Progenitor cell of endocrine pancreas (in vitro differentiated cells): ENCODE data around the gene ZC3H18. TPM values are rescaled to one million over a fixed set of nuclear protein-coding genes. Genes with fewer than 3 reads are reported as not detected.

Source experiments
- DNase-seq: peaks from one replicate; pipeline ENCODE4 v3.0.0; 2021; ENCODE audit warnings: low spot score; ENCODE audit not compliant: unreplicated experiment
- H3K27ac Mint-ChIP-seq: 2 replicates; pipeline ENCODE4 v1.8.0; 2021; ENCODE audit warnings: mild to moderate bottlenecking, moderate library complexity, mixed read lengths
- H3K27me3 Mint-ChIP-seq: 2 replicates; pipeline ENCODE4 v1.8.0; 2021; ENCODE audit warnings: mixed read lengths
- H3K36me3 Mint-ChIP-seq: 2 replicates; pipeline ENCODE4 v1.8.0; 2022; ENCODE audit warnings: mixed read lengths; ENCODE audit not compliant: insufficient read depth
- H3K4me1 Mint-ChIP-seq: 2 replicates; pipeline ENCODE4 v1.8.0; 2021; ENCODE audit warnings: low read depth, mixed read lengths
- H3K4me3 Mint-ChIP-seq: 2 replicates; pipeline ENCODE4 v1.8.0; 2021; ENCODE audit warnings: low read depth, mild to moderate bottlenecking, moderate library complexity, mixed read lengths
- H3K9me3 Mint-ChIP-seq: 2 replicates; pipeline ENCODE4 v1.8.0; 2021; ENCODE audit warnings: low read depth, mixed read lengths
- total RNA-seq: library from RNA; stranded (reverse); gene quantifications from 2 replicates; pipeline ENCODE4 v1.2.1, GENCODE V29; 2021
- TF ChIP-seq, protein P1 (sequence below): fragments of 200-600 bp; sonication (generic); IDR thresholded peaks from one replicate; pipeline ENCODE4 v1.5.0; 2021; ENCODE audit warnings: antibody characterized with exemption, mild to moderate bottlenecking; ENCODE audit not compliant: unreplicated experiment

Gene ZC3H18
- total RNA-seq, 1 donor from 2014 or later: 70.7 TPM

- Mint-ChIP-seq H3K4me1 (peaks cover 22% of the 10 kb centered on the region), H3K36me3 (peaks cover 42% of the 10 kb centered on the region), H3K27ac (no peak overlapping the region), H3K4me3 (no peak overlapping the region), H3K27me3 (peaks cover 6% of the 10 kb centered on the region), H3K9me3 (no peaks in the 10 kb centered on the region)
- peak; percentile 15 for DNase-seq
- TF ChIP-seq, protein P1, sequence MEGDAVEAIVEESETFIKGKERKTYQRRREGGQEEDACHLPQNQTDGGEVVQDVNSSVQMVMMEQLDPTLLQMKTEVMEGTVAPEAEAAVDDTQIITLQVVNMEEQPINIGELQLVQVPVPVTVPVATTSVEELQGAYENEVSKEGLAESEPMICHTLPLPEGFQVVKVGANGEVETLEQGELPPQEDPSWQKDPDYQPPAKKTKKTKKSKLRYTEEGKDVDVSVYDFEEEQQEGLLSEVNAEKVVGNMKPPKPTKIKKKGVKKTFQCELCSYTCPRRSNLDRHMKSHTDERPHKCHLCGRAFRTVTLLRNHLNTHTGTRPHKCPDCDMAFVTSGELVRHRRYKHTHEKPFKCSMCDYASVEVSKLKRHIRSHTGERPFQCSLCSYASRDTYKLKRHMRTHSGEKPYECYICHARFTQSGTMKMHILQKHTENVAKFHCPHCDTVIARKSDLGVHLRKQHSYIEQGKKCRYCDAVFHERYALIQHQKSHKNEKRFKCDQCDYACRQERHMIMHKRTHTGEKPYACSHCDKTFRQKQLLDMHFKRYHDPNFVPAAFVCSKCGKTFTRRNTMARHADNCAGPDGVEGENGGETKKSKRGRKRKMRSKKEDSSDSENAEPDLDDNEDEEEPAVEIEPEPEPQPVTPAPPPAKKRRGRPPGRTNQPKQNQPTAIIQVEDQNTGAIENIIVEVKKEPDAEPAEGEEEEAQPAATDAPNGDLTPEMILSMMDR: no peak
Observed at GRCh38 chr16:88533932-88534637, 36.1 kb upstream of the ZC3H18 start.

DNA sequence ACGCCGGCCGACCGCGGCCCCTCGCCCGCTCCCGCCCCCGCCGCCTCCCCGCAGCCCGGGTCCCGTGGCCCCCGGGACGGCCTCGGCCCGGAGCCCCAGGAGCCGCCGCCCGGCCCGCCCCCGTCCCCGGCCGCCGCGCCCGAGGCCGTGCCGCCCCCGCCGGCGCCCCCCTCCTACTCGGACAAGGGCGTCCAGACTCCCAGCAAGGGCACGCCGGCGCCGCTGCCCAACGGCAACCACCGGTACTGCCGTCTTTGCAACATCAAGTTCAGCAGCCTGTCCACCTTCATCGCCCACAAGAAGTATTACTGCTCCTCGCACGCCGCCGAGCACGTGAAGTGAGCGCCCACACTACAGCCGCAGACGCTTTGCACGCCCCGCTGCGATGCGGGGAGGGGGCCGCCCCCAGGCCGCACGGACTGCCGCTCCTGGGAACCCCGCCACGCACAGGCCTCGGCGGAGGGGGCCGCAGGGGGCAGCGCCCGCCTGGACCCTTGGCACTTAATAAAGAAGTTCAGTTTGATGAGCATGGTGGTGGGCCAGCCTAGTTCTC, 35.5 kb upstream of the ZC3H18 start:
- H3K4me1 Mint-ChIP-seq: peaks cover 18% of the 10 kb centered on the region
- H3K9me3 Mint-ChIP-seq: no peaks in the 10 kb centered on the region
- H3K4me3 Mint-ChIP-seq: no peak overlapping the region
- H3K36me3 Mint-ChIP-seq: peaks cover 36% of the 10 kb centered on the region
- TF ChIP-seq, protein P1: no peak
- peaks cover 6% of the 10 kb centered on the region for H3K27me3 Mint-ChIP-seq
- peak overlapping the region; percentile 88 for H3K27ac Mint-ChIP-seq
- DNase-seq: peak; percentile 10

GRCh38 chr16:88535191-88535856, 34.9 kb upstream of the ZC3H18 start:
- H3K9me3 Mint-ChIP-seq: no peaks in the 10 kb centered on the region
- H3K27ac Mint-ChIP-seq: peak overlapping the region; percentile 88
- no peak overlapping the region for H3K4me3 Mint-ChIP-seq
- H3K36me3 Mint-ChIP-seq: peaks cover 33% of the 10 kb centered on the region
- peaks cover 6% of the 10 kb centered on the region for H3K27me3 Mint-ChIP-seq
- TF ChIP-seq, protein P1: no peak
- DNase-seq: no peak
- H3K4me1 Mint-ChIP-seq: peaks cover 16% of the 10 kb centered on the region

DNA sequence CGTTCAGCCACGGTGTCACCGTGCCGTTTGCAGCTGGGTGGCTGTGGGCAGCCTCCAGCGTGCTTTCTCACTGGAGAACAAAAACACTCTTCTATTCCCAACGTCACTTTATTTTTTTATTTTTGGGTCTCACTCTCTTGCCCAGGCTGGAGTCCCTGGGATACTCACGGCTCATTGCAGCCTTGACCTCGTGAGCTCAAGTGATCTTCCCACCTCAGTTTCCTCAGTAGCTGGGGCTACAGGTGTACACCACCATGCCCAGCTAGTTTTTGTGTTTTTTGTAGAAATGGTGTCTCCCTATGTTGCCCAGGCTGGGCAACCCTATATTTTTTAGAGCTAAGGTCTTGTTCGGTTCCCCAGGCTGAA, 34.4 kb upstream of the ZC3H18 start:
- peaks cover 28% of the 10 kb centered on the region for H3K36me3 Mint-ChIP-seq
- H3K27ac Mint-ChIP-seq: peak overlapping the region; percentile 88
- H3K27me3 Mint-ChIP-seq: peaks cover 6% of the 10 kb centered on the region
- H3K4me1 Mint-ChIP-seq: peaks cover 11% of the 10 kb centered on the region
- no peak for DNase-seq
- no peaks in the 10 kb centered on the region for H3K9me3 Mint-ChIP-seq
- H3K4me3 Mint-ChIP-seq: no peak overlapping the region
- TF ChIP-seq, protein P1: no peak

GRCh38 chr16:88536510-88536909, 33.7 kb upstream of the ZC3H18 start:
- no peak overlapping the region for H3K27ac Mint-ChIP-seq
- H3K4me3 Mint-ChIP-seq: no peak overlapping the region
- no peaks in the 10 kb centered on the region for H3K9me3 Mint-ChIP-seq
- TF ChIP-seq, protein P1: no peak
- peaks cover 28% of the 10 kb centered on the region for H3K36me3 Mint-ChIP-seq
- no peak for DNase-seq
- H3K4me1 Mint-ChIP-seq: peaks cover 11% of the 10 kb centered on the region
- peaks cover 10% of the 10 kb centered on the region for H3K27me3 Mint-ChIP-seq
